Astrocyte (in vitro differentiated cells and primary cell): Measurements from ENCODE around the gene NCOR1. TPM values are rescaled to one million over a fixed set of nuclear protein-coding genes. Genes with fewer than 3 reads are reported as not detected.
"Not testable (repeated sequence)": the region's sequence is repeated elsewhere in the genome, so short reads cannot be mapped to it uniquely, and the experiment has no call there.

Experiments used
- DNase-seq: peaks from one replicate; pipeline ENCODE4 v3.0.0-alpha.2; 2010; ENCODE audit warnings: low read depth
- FAIRE-seq: peaks from 2 replicates; lab custom pipeline; 2011; peaks lifted over from hg19 to GRCh38; lab: Jason Lieb, UNC
- H2AFZ ChIP-seq: 2 replicates; pipeline ENCODE4 v1.6.0; 2012; ENCODE audit warnings: low read depth, low read length, inconsistent platforms
- H3K27ac ChIP-seq: 2 replicates; pipeline ENCODE4 v1.5.1; 2011; ENCODE audit warnings: low read depth, low read length, inconsistent platforms
- H3K27me3 ChIP-seq: 2 replicates; pipeline ENCODE4 v1.6.0; 2011; ENCODE audit warnings: low read length, inconsistent platforms; ENCODE audit not compliant: insufficient read depth
- H3K36me3 ChIP-seq: 2 replicates; pipeline ENCODE4 v1.5.1; 2011; ENCODE audit warnings: low read length, inconsistent platforms; ENCODE audit not compliant: insufficient read depth
- H3K4me1 ChIP-seq: 2 replicates; pipeline ENCODE4 v1.5.1; 2011; ENCODE audit warnings: low read length, inconsistent platforms; ENCODE audit not compliant: insufficient read depth
- H3K4me2 ChIP-seq: 2 replicates; pipeline ENCODE4 v1.6.0; 2012; ENCODE audit warnings: low read length, inconsistent platforms
- H3K4me3 ChIP-seq: 2 replicates; pipeline ENCODE4 v1.5.1; 2011; ENCODE audit warnings: low read depth, mild to moderate bottlenecking, low read length, inconsistent platforms; ENCODE audit not compliant: insufficient read depth
- H3K79me2 ChIP-seq: 2 replicates; pipeline ENCODE4 v1.6.0; 2012; ENCODE audit warnings: mild to moderate bottlenecking, low read length, inconsistent platforms; ENCODE audit not compliant: insufficient read depth
- H3K9ac ChIP-seq: 2 replicates; pipeline ENCODE4 v1.6.0; 2012; ENCODE audit warnings: mild to moderate bottlenecking, low read length, inconsistent platforms
- H3K9me3 ChIP-seq: 2 replicates; pipeline ENCODE4 v1.5.1; 2012; ENCODE audit warnings: low read depth, mild to moderate bottlenecking, low read length, inconsistent platforms; ENCODE audit not compliant: insufficient read depth
- H4K20me1 ChIP-seq: 2 replicates; pipeline ENCODE4 v1.6.0; 2012; ENCODE audit warnings: low read length, inconsistent platforms; ENCODE audit not compliant: insufficient read depth
- H3K27ac Mint-ChIP-seq: one replicate; pipeline ENCODE4 v1.8.0; 2021; ENCODE audit warnings: mild to moderate bottlenecking, mixed read lengths; ENCODE audit not compliant: unreplicated experiment
- H3K27me3 Mint-ChIP-seq: one replicate; pipeline ENCODE4 v1.8.0; 2021; ENCODE audit warnings: low read depth, mixed read lengths; ENCODE audit not compliant: unreplicated experiment
- H3K36me3 Mint-ChIP-seq: one replicate; pipeline ENCODE4 v1.8.0; 2021; ENCODE audit warnings: low read depth, mixed read lengths; ENCODE audit not compliant: unreplicated experiment
- H3K4me1 Mint-ChIP-seq: one replicate; pipeline ENCODE4 v1.8.0; 2021; ENCODE audit warnings: low read depth, mixed read lengths; ENCODE audit not compliant: unreplicated experiment
- H3K4me3 Mint-ChIP-seq: one replicate; pipeline ENCODE4 v1.8.0; 2021; ENCODE audit warnings: mild to moderate bottlenecking, moderate library complexity, mixed read lengths; ENCODE audit not compliant: unreplicated experiment
- H3K9me3 Mint-ChIP-seq: one replicate; pipeline ENCODE4 v1.8.0; 2021; ENCODE audit warnings: mild to moderate bottlenecking, mixed read lengths; ENCODE audit not compliant: unreplicated experiment
- CTCF ChIP-seq: IDR thresholded peaks from 2 replicates; pipeline ENCODE4 v1.5.1; 2011; ENCODE audit warnings: low read depth, mild to moderate bottlenecking, inconsistent platforms, low read length, moderate library complexity; ENCODE audit not compliant: insufficient read depth
- EZH2 ChIP-seq: IDR thresholded peaks from 2 replicates; pipeline ENCODE4 v1.6.1; 2012; ENCODE audit warnings: mild to moderate bottlenecking, low read length, inconsistent platforms; ENCODE audit not compliant: insufficient read depth
- total RNA-seq: library from RNA; stranded (reverse); gene quantifications from 2 replicates; pipeline ENCODE4 v1.2.1, GENCODE V29; 2021

The NCOR1 gene
- total RNA-seq, 1 donor from 2014 or later = 119 TPM

- H3K79me2 ChIP-seq = no peaks in the 10 kb centered on the region
- H3K4me1 ChIP-seq = no peaks in the 10 kb centered on the region
- no peak for FAIRE-seq
- no peak overlapping the region for H2AFZ ChIP-seq
- Mint-ChIP-seq H3K9me3 (no peaks in the 10 kb centered on the region), H3K4me1 (no peaks in the 10 kb centered on the region), H3K27ac (no peak overlapping the region), H3K36me3 (peaks cover 21% of the 10 kb centered on the region), H3K4me3 (no peak overlapping the region), H3K27me3 (no peaks in the 10 kb centered on the region)
- H3K4me3 ChIP-seq = no peak overlapping the region
- H3K4me2 ChIP-seq = no peak overlapping the region
- H4K20me1 ChIP-seq = peaks cover 6% of the 10 kb centered on the region
- peaks cover 72% of the 10 kb centered on the region for H3K36me3 ChIP-seq
- H3K9me3 ChIP-seq = no peaks in the 10 kb centered on the region
- H3K27ac ChIP-seq = no peak overlapping the region
- H3K9ac ChIP-seq = no peak overlapping the region
- no peaks in the 10 kb centered on the region for H3K27me3 ChIP-seq
- DNase-seq = no peak
- no peak for TF ChIP-seq EZH2
- TF ChIP-seq CTCF = no peak
Measured at GRCh38 chr17:16066125-16066524, 149.2 kb downstream of the NCOR1 start.

- TF ChIP-seq EZH2 (no peak), CTCF (no peak)
- no peak overlapping the region for H3K4me3 Mint-ChIP-seq
- peaks cover 6% of the 10 kb centered on the region for H4K20me1 ChIP-seq
- no peak overlapping the region for H3K4me3 ChIP-seq
- H3K9me3 Mint-ChIP-seq = no peaks in the 10 kb centered on the region
- H3K36me3 Mint-ChIP-seq = peaks cover 21% of the 10 kb centered on the region
- H3K36me3 ChIP-seq = peaks cover 71% of the 10 kb centered on the region
- H3K79me2 ChIP-seq = peaks cover 4% of the 10 kb centered on the region
- no peaks in the 10 kb centered on the region for H3K27me3 Mint-ChIP-seq
- H3K4me1 Mint-ChIP-seq = no peaks in the 10 kb centered on the region
- H3K4me2 ChIP-seq = no peak overlapping the region
- H3K27ac Mint-ChIP-seq = no peak overlapping the region
- DNase-seq (no peak), FAIRE-seq (no peak)
- H3K4me1 ChIP-seq = no peaks in the 10 kb centered on the region
- H3K27ac ChIP-seq = no peak overlapping the region
- no peaks in the 10 kb centered on the region for H3K9me3 ChIP-seq
- no peaks in the 10 kb centered on the region for H3K27me3 ChIP-seq
- H3K9ac ChIP-seq = no peak overlapping the region
- no peak overlapping the region for H2AFZ ChIP-seq
Measured at GRCh38 chr17:16061631-16062030, 153.7 kb downstream of the NCOR1 start.

- H3K4me1 Mint-ChIP-seq, H2AFZ ChIP-seq, H3K27me3 ChIP-seq, H3K4me1 ChIP-seq, H3K27me3 Mint-ChIP-seq, FAIRE-seq, H3K4me2 ChIP-seq, H3K27ac ChIP-seq, DNase-seq, H3K9me3 Mint-ChIP-seq, H3K9ac ChIP-seq, H3K4me3 Mint-ChIP-seq, H3K9me3 ChIP-seq, H4K20me1 ChIP-seq, H3K27ac Mint-ChIP-seq, H3K4me3 ChIP-seq: not testable (repeated sequence)
- Histone ChIP-seq H3K79me2 (peaks cover 48% of the 10 kb centered on the region), H3K36me3 (peaks cover 40% of the 10 kb centered on the region)
- peaks cover 40% of the 10 kb centered on the region for H3K36me3 Mint-ChIP-seq
Measured at GRCh38 chr17:16055139-16055538, 160.2 kb downstream of the NCOR1 start.
